HepG2 (cell line): ENCODE results near the gene FETUB. TPM values are rescaled to one million over a fixed set of nuclear protein-coding genes. Genes with fewer than 3 reads are reported as not detected.

Source experiments
- ADNP ChIP-seq: sonication (generic); formaldehyde crosslinking; IDR thresholded peaks from 2 replicates; pipeline ENCODE4 v1.4.0; 2020; ENCODE audit warnings: missing genetic modification reagents
- ATF4 ChIP-seq, 2 experiments: fragments of 450-650 bp in 1 of 2; sonication (generic) in 1 of 2; formaldehyde crosslinking; IDR thresholded peaks; 2 replicates each; pipeline versions ENCODE4 v1.5.0 to v1.8.0; 2020 to 2022; ENCODE audit warnings: mild to moderate bottlenecking in 1 of 2, missing genetic modification reagents in 1 of 2
- MBD4 ChIP-seq: IDR thresholded peaks from 2 replicates; pipeline ENCODE4 v1.6.1; 2012; ENCODE audit warnings: low read length, inconsistent platforms, borderline replicate concordance
- MIER3 ChIP-seq: IDR thresholded peaks from 2 replicates; pipeline ENCODE4 v1.6.1; 2016; ENCODE audit warnings: missing compliant biosample characterization, borderline replicate concordance
- NFAT5 ChIP-seq: sonication (generic); formaldehyde crosslinking; IDR thresholded peaks from 2 replicates; pipeline ENCODE4 v1.4.0; 2020; ENCODE audit warnings: missing genetic modification reagents
- ONECUT2 ChIP-seq: sonication (generic); formaldehyde crosslinking; IDR thresholded peaks from 2 replicates; pipeline ENCODE4 v1.4.0; 2020; ENCODE audit warnings: missing genetic modification reagents
- REST ChIP-seq, 2 experiments: IDR thresholded peaks; 2 replicates each; pipeline ENCODE4 v1.6.1; 2011 to 2012; ENCODE audit warnings: low read length in 2 of 2, borderline replicate concordance in 1 of 2, low read depth in 1 of 2, mild to moderate bottlenecking in 1 of 2, moderate library complexity in 1 of 2
- SMAD3 ChIP-seq: sonication (generic); formaldehyde crosslinking; IDR thresholded peaks from 2 replicates; pipeline ENCODE4 v1.4.0; 2020; ENCODE audit warnings: missing genetic modification reagents
- STAG1 ChIP-seq: sonication (generic); formaldehyde crosslinking; IDR thresholded peaks from 2 replicates; pipeline ENCODE4 v1.4.0; 2020; ENCODE audit warnings: missing genetic modification reagents
- TBP ChIP-seq: sonication (generic); formaldehyde crosslinking; IDR thresholded peaks from 2 replicates; pipeline ENCODE4 v1.5.0; 2020; ENCODE audit warnings: missing genetic modification reagents
- ZNF121 ChIP-seq: sonication (generic); formaldehyde crosslinking; IDR thresholded peaks from 2 replicates; pipeline ENCODE4 v1.5.0; 2020; ENCODE audit warnings: mild to moderate bottlenecking, missing genetic modification reagents
- ZNF282 ChIP-seq: fragments of 450-650 bp; IDR thresholded peaks from 2 replicates; pipeline ENCODE4 v1.6.1; 2018; ENCODE audit not compliant: partially characterized antibody
- ZNF672 ChIP-seq: sonication (generic); formaldehyde crosslinking; IDR thresholded peaks from 2 replicates; pipeline ENCODE4 v1.8.1; 2022; ENCODE audit warnings: missing genetic modification reagents
- ZNF883 ChIP-seq: sonication (generic); formaldehyde crosslinking; IDR thresholded peaks from 2 replicates; pipeline ENCODE4 v1.5.1; 2020; ENCODE audit warnings: mild to moderate bottlenecking, missing genetic modification reagents; ENCODE audit errors: not compliant biosample characterization
- polyA plus RNA-seq, 8 experiments: library from polyadenylated mRNA; depleted of rRNA in 3 of 8; stranded (reverse) in 7 of 8; unstranded in 1 of 8; fragments of >200 nt; fragmentation: Illumina TruSeq in 4 of 8; extraction: Trizol in 4 of 8; gene quantifications; 2 replicates each; pipeline versions ENCODE4 v1.2.1 to v1.2.3, GENCODE V29; 2011 to 2016; ENCODE audit warnings: low read depth in 4 of 8, missing spikeins in 1 of 8, mixed read lengths in 1 of 8; ENCODE audit not compliant: insufficient read depth in 1 of 8
- total RNA-seq, 5 experiments: library from RNA; depleted of rRNA; stranded (reverse); fragments of >200 nt; fragmentation: Illumina TruSeq; extraction: Trizol; gene quantifications; 2 replicates each; pipeline ENCODE4 v1.2.3, GENCODE V29; 2016; ENCODE audit warnings: low read depth in 1 of 5
- TF ChIP-seq, protein P1 (sequence below): IDR thresholded peaks from 2 replicates; pipeline ENCODE4 v1.6.1; 2012; ENCODE audit warnings: low read length, improper control_type of control experiment
- TF ChIP-seq, protein P2 (sequence below): IDR thresholded peaks from 2 replicates; pipeline ENCODE4 v1.6.1; 2016

FETUB gene
- total and polyA plus RNA-seq, 2 of the 13 experiments (the other 11 are each of a cell fraction or from before 2014, with no cell fraction given): 2.1 to 4.4 TPM

- TF ChIP-seq, protein P1, sequence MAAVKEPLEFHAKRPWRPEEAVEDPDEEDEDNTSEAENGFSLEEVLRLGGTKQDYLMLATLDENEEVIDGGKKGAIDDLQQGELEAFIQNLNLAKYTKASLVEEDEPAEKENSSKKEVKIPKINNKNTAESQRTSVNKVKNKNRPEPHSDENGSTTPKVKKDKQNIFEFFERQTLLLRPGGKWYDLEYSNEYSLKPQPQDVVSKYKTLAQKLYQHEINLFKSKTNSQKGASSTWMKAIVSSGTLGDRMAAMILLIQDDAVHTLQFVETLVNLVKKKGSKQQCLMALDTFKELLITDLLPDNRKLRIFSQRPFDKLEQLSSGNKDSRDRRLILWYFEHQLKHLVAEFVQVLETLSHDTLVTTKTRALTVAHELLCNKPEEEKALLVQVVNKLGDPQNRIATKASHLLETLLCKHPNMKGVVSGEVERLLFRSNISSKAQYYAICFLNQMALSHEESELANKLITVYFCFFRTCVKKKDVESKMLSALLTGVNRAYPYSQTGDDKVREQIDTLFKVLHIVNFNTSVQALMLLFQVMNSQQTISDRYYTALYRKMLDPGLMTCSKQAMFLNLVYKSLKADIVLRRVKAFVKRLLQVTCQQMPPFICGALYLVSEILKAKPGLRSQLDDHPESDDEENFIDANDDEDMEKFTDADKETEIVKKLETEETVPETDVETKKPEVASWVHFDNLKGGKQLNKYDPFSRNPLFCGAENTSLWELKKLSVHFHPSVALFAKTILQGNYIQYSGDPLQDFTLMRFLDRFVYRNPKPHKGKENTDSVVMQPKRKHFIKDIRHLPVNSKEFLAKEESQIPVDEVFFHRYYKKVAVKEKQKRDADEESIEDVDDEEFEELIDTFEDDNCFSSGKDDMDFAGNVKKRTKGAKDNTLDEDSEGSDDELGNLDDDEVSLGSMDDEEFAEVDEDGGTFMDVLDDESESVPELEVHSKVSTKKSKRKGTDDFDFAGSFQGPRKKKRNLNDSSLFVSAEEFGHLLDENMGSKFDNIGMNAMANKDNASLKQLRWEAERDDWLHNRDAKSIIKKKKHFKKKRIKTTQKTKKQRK: no peak
- TF ChIP-seq MIER3 (CRISPR knock-in tag) (no peak), ADNP (CRISPR knock-in tag) (no peak), TBP (CRISPR knock-in tag) (0 out of 2 replicates have a peak, but pooled peaks have one; percentile 5), ZNF672 (CRISPR knock-in tag) (no peak), MBD4 (no peak), REST (IDR thresholded peaks at IDR 0.05; ENCODE audit: borderline replicate concordance in 1 of 2, low read depth in 1 of 2, low read length in 2 of 2) (no peak), NFAT5 (CRISPR knock-in tag) (no peak), SMAD3 (CRISPR knock-in tag) (no peak), ZNF282 (no peak), STAG1 (CRISPR knock-in tag) (no peak), ZNF883 (CRISPR knock-in tag) (no peak), ZNF121 (CRISPR knock-in tag) (no peak), ATF4 (CRISPR knock-in tag; IDR thresholded peaks at IDR 0.05) (no peak), ONECUT2 (no peak)
- TF ChIP-seq, protein P2, sequence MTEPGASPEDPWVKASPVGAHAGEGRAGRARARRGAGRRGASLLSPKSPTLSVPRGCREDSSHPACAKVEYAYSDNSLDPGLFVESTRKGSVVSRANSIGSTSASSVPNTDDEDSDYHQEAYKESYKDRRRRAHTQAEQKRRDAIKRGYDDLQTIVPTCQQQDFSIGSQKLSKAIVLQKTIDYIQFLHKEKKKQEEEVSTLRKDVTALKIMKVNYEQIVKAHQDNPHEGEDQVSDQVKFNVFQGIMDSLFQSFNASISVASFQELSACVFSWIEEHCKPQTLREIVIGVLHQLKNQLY (CRISPR knock-in tag): no peak
Observed at GRCh38 chr3:186613637-186614265, 26.4 kb upstream of the FETUB start (continued).
